ELR (cell line): ENCODE data around the gene BRMS1L.
"Not testable (repeated sequence)": the region's sequence is repeated elsewhere in the genome, so short reads cannot be mapped to it uniquely, and the experiment has no call there.

Experiments
- DNase-seq: peaks from one replicate; pipeline ENCODE4 v3.0.0-alpha.2; 2015; ENCODE audit warnings: low read depth

BRMS1L gene

DNA sequence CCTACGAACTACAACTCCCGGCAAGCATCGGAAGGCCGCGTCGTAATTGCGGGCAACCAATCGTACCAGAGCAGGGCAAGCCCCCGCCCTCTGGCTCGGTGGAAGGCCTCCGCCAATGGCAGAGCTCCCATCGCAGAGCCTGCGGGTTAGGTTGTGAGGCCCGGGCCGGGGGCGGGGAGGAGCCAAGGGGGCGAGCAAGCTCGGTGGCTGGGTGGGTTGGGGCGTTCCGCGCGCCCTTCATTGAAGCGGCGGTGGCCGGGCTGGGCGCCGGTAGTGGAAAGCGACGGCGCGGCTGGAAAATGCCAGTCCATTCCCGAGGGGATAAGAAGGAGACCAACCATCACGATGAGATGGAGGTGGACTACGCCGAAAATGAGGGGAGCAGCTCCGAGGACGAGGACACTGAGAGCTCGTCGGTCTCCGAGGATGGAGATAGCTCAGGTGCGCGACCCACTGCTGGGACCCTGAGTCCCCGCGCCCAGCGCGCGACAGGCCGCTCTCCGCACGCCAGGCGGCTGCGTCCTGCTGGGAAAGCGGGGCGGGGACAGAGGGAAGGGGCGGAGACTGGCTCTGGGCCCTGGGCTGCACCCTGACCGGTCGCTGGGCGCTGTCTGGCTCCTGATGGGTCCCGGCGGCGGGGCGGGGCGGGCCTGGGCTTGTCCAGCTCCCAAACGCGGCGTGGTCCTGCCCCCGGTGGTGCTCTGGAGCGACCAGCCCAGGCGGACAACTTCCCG lies at the start of gene BRMS1L:
Gene BRMS1L (plus strand): TSS at position 121 of the 734 bp plus-strand sequence. CDS start 179 bp downstream, at position 300.
- peak; percentile 99 for DNase-seq

DNA sequence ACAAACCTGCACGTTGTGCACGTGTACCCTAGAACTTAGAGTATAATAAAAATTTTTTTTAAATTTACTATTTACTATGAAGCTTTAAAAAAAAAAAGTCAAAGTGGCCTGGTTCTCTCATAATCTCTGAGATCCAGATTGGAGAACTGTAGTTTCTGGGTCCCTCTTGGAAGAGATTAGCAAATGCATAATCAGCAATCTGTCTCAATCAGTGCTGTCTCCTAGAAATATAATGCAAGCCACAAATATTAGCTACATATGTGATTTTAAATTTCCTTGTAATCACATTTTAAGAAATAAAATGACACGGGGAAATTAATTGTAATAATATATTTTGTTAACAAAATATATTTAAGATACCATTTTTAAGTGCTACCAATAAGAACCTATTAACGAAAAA lies 49.3 kb upstream of the BRMS1L start:
- DNase-seq, result no peak

- not testable (repeated sequence) for DNase-seq
Observed at GRCh38 chr14:35777550-35777949, 48.6 kb upstream of the BRMS1L start.

- no peak for DNase-seq
Observed at GRCh38 chr14:35779368-35779767, 46.8 kb upstream of the BRMS1L start.

GRCh38 chr14:35783699-35784098 lies 42.4 kb upstream of the BRMS1L start:
- DNase-seq, result no peak

DNA sequence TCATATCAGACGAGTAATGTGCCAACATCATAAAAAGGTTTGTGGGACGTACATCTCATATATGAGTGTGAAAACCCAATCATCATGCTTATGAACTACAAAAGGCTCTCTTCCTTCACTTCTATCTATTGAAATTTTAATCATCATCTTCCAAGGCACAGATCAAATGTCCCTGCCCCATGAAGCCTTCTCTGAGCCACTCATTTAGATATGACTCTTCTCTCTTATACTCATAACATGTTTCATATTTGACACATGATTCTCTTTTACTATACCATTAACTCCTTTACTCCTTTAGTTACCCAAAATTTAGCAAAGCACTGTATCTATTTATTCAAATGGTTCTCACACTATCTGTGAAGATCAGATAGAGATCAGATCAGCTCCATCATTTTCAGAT lies 39.3 kb upstream of the BRMS1L start:
- no peak for DNase-seq

GRCh38 chr14:35789651-35790050 lies 36.5 kb upstream of the BRMS1L start:
- DNase-seq, result peak; percentile 43

DNA sequence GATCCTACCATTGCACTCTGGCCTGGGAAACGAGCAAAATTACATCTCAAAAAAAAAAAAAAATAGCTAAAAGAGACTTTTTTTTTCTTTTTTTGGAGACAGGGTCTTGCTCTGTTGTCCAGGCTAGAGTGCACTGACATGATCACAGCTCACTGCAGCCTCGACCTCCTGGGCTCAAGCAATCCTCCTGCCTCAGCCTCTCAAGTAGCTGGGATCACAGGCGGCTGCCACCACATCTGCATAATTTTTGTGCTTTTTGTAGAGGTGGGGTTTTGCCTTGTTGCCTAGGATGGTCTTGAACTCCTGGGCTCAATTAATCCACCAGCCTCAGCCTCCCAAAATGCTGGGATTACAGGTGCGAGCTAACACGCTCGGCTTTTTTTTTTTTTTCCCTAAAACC lies 28.3 kb upstream of the BRMS1L start:
- no peak for DNase-seq

GRCh38 chr14:35806006-35806907 lies 19.9 kb upstream of the BRMS1L start:
- DNase-seq, result no peak

GRCh38 chr14:35807131-35807961 lies 18.8 kb upstream of the BRMS1L start:
- DNase-seq, result no peak

DNA sequence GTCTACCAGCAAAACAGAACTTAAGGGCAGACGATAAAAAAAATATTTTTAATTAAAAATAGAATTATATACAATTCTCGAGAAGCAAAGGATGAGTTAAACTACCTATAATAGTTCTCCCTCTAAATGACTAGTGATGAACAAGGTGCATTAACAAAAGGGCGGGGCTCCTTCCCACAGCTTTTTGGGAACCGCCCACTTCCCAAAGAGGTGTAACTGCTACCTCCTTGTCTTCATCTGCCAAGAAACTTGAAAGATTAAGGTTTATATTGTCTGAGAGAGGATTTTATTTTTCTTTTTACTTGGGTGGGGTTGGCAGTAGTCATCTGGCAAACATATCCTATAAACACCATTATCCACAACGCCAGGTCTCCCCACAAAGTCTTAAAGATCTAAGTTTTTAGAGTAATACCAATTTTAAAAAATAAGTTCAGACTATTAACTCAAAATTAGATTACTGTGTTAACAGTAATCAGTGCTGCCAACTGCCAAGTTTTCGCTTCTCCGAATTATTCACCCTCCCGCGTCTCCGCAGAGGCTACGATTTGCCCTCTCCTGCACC lies 18.0 kb upstream of the BRMS1L start:
- peak; percentile 42 for DNase-seq

- DNase-seq, result peak; percentile 98
Observed at GRCh38 chr14:35808638-35809563, 17.2 kb upstream of the BRMS1L start, which contains the start of gene RALGAPA1. Gene RALGAPA1, minus strand, starts transcription at chr14:35809295. Its CDS starts 460 bp downstream, at chr14:35808835.

DNA sequence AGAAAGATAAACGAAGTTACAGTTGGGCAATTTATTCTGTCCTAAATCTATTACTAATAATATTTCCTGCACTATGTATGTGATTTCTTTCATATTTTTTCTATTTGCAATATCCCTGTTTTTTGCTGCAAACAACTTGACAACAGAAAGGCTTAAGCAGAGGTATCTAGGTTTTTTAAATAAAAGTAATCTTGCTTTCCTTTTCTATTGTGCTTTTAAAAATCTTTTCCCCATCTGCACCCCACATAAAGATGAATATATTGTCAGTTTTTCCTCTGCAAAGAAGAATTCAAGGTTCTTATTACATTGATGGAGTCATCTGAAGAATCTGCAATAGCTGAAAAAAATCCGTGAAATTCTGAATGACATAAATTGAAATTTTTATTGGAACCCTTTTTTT lies 16.5 kb upstream of the BRMS1L start:
- DNase-seq, result no peak

DNA sequence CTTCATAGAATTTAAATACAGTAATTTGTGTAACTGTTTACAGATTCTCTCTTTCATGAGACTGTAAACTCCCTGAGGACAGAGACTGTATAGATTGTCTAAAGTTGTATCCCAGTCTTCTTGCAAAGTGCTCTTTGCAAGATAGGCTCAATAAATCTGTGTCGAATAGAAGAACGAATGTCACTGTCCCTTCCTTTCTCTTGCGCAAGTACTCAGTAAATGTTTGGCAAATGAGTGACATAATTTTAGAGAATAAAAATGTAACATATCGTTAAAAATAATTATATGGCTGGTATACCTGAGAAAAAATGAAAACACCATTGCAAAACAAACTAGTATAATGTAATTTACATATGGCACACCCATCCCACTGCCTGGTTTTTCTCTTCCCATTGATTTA lies 15.2 kb upstream of the BRMS1L start:
- no peak for DNase-seq

DNA sequence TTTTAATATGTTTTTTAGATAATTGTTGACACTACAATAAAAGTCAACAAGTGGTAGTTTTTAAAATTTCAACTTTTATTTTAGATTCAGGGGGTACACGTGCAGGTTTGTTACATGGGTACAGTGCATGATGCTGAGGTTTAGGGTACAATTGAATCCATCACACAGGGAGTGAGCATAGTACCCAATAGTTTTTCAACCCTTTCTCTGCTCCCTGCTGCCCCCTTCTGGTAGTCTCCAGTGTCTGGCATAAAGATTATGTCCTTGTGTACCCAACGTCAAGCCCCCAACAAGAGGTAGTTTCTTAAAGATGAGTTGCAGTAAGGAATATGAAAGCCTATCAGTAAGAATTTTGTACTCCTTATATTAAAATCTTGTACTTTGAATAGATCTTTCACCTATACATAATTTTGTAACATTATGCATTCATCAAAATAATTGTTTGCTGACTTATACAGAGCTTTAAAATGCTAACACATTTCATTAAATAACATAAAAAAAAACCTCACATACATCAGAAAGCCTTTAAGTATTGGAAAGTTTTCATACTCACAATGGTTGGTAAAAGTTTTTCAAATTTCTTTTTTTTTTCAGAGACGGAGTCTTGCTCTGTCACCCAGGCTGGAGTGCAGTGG lies 11.7 kb upstream of the BRMS1L start:
- DNase-seq, result peak; percentile 72

- DNase-seq, result peak; percentile 68
Observed at GRCh38 chr14:35818346-35819115, 7.6 kb upstream of the BRMS1L start.

DNA sequence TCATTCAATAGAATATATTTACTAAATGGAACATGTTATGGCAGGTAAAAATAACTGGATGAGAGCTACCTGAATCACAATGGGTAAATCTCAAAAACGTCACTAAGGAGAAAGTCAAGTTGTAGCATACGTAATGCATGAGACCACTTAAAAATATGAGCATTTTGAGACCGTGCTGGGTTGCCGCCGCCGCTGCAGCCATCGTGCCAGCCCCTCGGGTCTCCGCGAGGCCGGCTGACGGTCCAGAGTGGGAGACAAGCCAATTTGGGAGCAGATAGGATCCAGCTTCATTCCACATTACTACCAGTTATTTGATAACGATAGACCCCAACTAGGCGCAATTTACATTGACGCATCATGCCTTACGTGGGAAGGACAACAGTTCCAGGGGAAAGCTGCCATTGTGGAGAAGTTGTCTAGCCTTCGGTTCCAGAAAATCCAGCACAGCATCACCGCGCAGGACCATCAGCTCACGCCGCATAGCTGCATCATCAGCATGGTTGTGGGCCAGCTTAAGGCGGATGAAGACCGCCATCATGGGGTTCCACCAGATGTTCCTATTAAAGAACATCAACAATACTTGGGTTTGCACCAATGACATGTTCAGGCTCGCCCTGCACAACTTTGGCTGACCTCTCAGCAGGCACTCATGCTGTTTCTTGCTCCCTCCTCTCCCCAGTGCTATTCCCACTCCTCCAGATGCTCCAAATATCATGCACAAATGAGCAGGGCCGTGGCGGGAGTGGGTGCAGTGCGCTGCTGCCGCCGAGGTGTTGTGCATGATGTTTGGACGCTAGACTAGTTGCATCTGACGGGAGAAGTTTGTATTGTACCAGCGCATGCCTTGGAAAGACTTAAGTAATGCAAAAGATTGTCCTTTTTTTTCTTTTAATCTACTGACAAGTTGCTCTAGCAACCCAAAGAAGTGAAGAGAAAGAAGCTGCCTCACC lies 6.3 kb upstream of the BRMS1L start:
- DNase-seq, result no peak
